Fibroblast of skin of left quadriceps (primary cell): ENCODE results near the gene CXorf58.
"Not testable (repeated sequence)": the region's sequence is repeated elsewhere in the genome, so short reads cannot be mapped to it uniquely, and the experiment has no call there.

Experiments
- DNase-seq, 2 experiments: peaks; one replicate each; pipeline ENCODE4 v3.0.0-alpha.2; 2013; ENCODE audit warnings: low read depth in 2 of 2

The CXorf58 gene

DNA sequence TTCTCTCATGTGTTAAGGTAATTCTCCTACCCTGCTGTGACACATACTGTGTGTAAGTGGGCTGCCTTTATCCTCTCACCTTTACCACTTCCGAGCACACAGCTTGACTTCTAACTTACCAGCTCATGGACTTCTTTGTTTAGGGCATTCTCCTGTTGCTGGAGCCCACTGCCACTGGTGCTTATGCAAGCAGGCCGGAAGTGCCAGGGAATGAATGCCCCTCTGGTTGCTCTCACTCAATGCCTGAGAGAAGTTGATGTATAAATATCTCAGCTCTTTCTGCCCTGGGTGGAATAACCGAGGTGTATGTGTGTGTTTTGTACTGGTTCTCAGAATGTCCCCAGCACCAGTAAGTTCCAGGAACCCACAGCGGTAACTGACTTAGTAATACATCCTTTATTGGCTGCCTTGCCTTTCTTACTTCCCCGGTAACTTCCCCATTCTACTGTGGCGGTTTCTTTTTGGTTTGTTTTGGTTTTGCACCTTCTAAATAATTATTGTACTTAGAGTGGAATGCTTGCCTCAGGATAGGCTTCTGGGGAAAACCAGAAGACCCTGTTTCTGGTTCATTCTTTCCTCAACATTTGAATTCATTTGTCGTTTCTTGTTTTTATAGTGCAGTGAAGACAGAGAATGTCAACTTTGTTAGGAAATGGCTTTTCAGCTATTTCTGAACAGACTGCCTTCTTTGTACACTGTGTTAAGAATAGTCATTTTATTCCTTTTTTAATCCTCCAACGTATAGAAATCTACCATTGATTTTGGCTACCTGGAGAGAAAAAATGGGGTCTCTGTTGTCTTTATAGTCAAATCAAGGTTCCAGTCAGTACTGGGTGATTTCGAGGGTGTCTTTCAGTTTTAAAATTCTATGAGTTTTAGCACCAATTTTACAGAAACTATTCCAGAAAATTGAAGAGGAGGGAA lies 45.4 kb downstream of the CXorf58 start:
- DNase-seq, result no peak

GRCh38 chrX:23953908-23954269 lies 46.1 kb downstream of the CXorf58 start:
- DNase-seq, result no peak

DNA sequence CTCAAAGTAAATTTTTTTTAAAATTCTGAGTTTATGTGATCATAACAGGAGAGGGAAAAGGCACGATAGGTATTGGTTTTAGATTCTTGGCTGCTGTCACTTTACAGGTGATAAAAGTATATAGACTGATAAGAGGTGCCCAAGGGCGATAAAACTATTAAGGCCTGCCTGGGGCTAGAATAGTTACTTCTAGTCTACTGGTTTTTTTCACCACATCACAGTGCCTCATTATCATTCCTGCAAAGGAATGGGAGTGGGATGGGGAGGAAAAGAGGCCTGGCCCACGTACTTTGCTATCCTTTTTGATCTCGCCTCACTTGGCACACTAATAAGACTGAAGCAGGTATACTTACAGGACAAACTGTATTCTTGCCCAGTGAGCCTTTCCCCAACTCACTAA lies 46.6 kb downstream of the CXorf58 start:
- DNase-seq, result no peak

DNA sequence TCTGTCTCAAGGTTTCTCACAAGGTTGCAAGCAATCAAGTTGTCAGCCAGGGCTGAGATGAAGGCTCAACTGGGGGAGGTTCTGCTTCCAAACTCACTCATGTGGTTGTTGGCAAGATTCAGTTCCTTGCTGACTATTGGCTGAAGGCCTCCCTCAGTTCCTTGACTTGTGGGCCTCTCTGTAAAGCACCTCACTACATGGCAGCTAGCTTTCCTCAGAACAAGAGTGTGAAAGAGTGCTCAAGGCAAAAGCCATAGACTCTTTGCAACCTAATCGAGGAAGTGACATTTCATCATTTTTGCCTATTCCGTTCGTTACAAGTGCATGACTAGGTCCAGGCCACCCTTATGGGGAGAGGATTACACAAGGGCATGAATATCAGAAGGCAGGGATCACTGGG lies 52.0 kb downstream of the CXorf58 start:
- DNase-seq, result no peak

DNA sequence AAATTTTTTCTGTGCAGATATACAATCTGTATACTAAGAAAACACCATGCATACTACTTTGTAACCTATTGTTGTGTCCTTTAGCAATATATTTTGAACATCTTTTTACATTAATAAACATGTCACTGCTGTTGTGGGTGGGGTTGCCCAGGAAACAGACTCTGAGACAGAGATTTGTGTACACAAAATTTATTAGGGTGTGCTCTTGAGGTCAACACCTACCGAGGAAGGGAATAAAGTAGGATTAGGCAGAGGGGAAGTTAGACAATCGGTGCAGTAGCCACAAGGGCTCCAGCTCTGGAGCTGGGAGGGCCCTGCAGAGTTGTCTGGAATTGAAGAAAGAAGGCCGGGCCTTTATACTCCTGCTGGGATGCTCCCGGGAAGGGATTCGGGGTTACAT lies 56.4 kb downstream of the CXorf58 start:
- no peak for DNase-seq

- DNase-seq, result not testable (repeated sequence)
Observed at GRCh38 chrX:23965630-23966029, 57.8 kb downstream of the CXorf58 start.

GRCh38 chrX:23978491-23978890 lies 70.7 kb downstream of the CXorf58 start:
- no peak for DNase-seq

DNA sequence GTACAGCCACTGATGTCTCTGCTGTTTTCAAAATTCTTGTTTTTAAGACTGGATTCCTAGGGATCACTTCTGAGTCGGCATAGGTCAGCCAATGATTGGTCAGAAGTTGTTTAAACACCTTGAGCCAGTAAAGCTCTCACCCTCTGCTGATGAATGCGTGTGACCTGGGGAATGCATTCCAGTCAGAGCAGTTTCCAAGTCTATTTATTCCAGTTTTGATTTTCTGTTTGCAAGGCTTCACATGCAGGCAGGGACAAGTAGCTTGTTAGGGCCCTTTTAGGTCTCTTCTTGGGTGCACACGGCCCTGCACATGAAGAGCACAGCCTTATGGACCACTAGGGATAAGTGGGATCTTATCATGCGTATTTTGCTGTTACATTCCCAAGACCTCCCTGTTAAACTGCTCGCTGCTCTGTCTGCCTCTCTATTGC lies 72.2 kb downstream of the CXorf58 start:
- DNase-seq, result no peak

- DNase-seq, result no peak
Observed at GRCh38 chrX:23981222-23981621, 73.4 kb downstream of the CXorf58 start.

GRCh38 chrX:23981711-23982110 lies 73.9 kb downstream of the CXorf58 start:
- no peak for DNase-seq

- no peak for DNase-seq
Observed at GRCh38 chrX:23982891-23983290, 75.1 kb downstream of the CXorf58 start.
